SK-N-SH (cell line): ENCODE results near the gene RAPGEF4. TPM values are rescaled to one million over a fixed set of nuclear protein-coding genes. Genes with fewer than 3 reads are reported as not detected.

Source experiments
- CTCF ChIA-PET: fragments of 300-600, 350-600 bp; formaldehyde crosslinking; extraction: SDS; loops from one replicate; lab custom pipeline; 2021; lab: Yijun Ruan, JAX
- POLR2A ChIA-PET: fragments of 350-600 bp; sonication (Branson Sonifier 250); formaldehyde crosslinking; extraction: SDS; loops from one replicate; lab custom pipeline; 2020; ENCODE audit warnings: antibody characterized with exemption, inconsistent platforms; lab: Yijun Ruan, JAX
- DNase-seq: peaks from one replicate; pipeline ENCODE4 v3.0.0; 2012
- H2AFZ ChIP-seq: fragments of 200-600 bp; sonication (generic); 2 replicates; pipeline ENCODE4 v1.8.1; 2016; ENCODE audit warnings: antibody characterized with exemption, mild to moderate bottlenecking, low read depth
- H3F3A ChIP-seq: fragments of 200-600 bp; sonication (generic); replicated peaks from 2 replicates; pipeline ENCODE3; 2016; ENCODE audit warnings: antibody characterized with exemption, mild to moderate bottlenecking; ENCODE audit not compliant: insufficient read depth
- H3K27ac ChIP-seq, 2 experiments: fragments of 200-500 bp in 1 of 2; fragments of 200-600 bp in 1 of 2; sonication (Bioruptor generic) in 1 of 2; sonication (generic), shearing (Covaris generic) in 1 of 2; 2 replicates each; pipeline versions ENCODE4 v1.5.1 to v1.6.1; 2014 to 2016; ENCODE audit warnings: low read depth in 2 of 2, inconsistent platforms in 1 of 2, low read length in 1 of 2, mild to moderate bottlenecking in 1 of 2, mixed read lengths in 1 of 2
- H3K27me3 ChIP-seq: fragments of 200-600 bp; sonication (generic), shearing (Covaris generic); 2 replicates; pipeline ENCODE4 v1.6.1; 2016; ENCODE audit warnings: mixed run types; ENCODE audit not compliant: insufficient read depth
- H3K36me3 ChIP-seq, 2 experiments: fragments of 200-500 bp in 1 of 2; fragments of 200-600 bp in 1 of 2; sonication (Bioruptor generic) in 1 of 2; sonication (generic) in 1 of 2; replicated peaks in 1 of 2; 2 replicates each; pipeline versions ENCODE3 to v1.5.1; 2014 to 2016; ENCODE audit warnings: low read length in 1 of 2, mild to moderate bottlenecking in 1 of 2; ENCODE audit not compliant: insufficient read depth in 2 of 2, control insufficient read depth in 1 of 2
- H3K4me1 ChIP-seq, 2 experiments: fragments of 200-500 bp in 1 of 2; fragments of 200-600 bp in 1 of 2; sonication (Bioruptor generic) in 1 of 2; sonication (generic), shearing (Covaris generic) in 1 of 2; 2 replicates each; pipeline versions ENCODE4 v1.5.1 to v1.6.1; 2014 to 2016; ENCODE audit warnings: low read depth in 1 of 2, low read length in 1 of 2, mixed run types in 1 of 2; ENCODE audit not compliant: insufficient read depth in 2 of 2, control insufficient read depth in 1 of 2
- H3K4me2 ChIP-seq: fragments of 200-600 bp; sonication (generic), shearing (Covaris generic); 2 replicates; pipeline ENCODE4 v1.6.1; 2017; ENCODE audit warnings: mixed run types
- H3K4me3 ChIP-seq, 2 experiments: fragments of 200-500 bp in 1 of 2; fragments of 200-600 bp in 1 of 2; sonication (Bioruptor generic) in 1 of 2; sonication (generic), shearing (Covaris generic) in 1 of 2; 2 replicates each; pipeline versions ENCODE4 v1.5.1 to v1.8.1; 2014 to 2016; ENCODE audit warnings: low read depth in 2 of 2, inconsistent platforms in 1 of 2, low read length in 1 of 2, mild to moderate bottlenecking in 1 of 2, mixed read lengths in 1 of 2, moderate library complexity in 1 of 2
- H3K79me2 ChIP-seq: fragments of 200-600 bp; sonication (generic); 2 replicates; pipeline ENCODE4 v1.8.1; 2017; ENCODE audit warnings: mild to moderate bottlenecking; ENCODE audit not compliant: insufficient read depth
- H3K9ac ChIP-seq: fragments of 200-600 bp; sonication (generic); 2 replicates; pipeline ENCODE4 v1.6.1; 2017; ENCODE audit warnings: mixed run types
- H3K9me2 ChIP-seq: fragments of 200-600 bp; sonication (generic); 2 replicates; pipeline ENCODE4 v1.6.1; 2017; ENCODE audit warnings: mixed run types
- H3K9me3 ChIP-seq: fragments of 200-600 bp; sonication (generic); 2 replicates; pipeline ENCODE4 v1.6.1; 2017; ENCODE audit warnings: mixed run types, mild to moderate bottlenecking, moderate library complexity
- H4K20me1 ChIP-seq: fragments of 200-600 bp; sonication (generic); 2 replicates; pipeline ENCODE4 v1.6.1; 2017; ENCODE audit warnings: mild to moderate bottlenecking, mixed run types; ENCODE audit not compliant: insufficient read depth
- FOXJ3 ChIP-seq: sonication (generic); formaldehyde crosslinking; IDR thresholded peaks from 2 replicates; pipeline ENCODE4 v1.5.1; 2020; ENCODE audit warnings: mild to moderate bottlenecking, missing genetic modification reagents
- GATA2 ChIP-seq: sonication (generic); formaldehyde crosslinking; IDR thresholded peaks from 2 replicates; pipeline ENCODE4 v1.5.0; 2020; ENCODE audit warnings: mild to moderate bottlenecking, missing genetic modification reagents
- JUND ChIP-seq: IDR thresholded peaks from 2 replicates; pipeline ENCODE4 v1.4.0; 2012
- NFIC ChIP-seq: IDR thresholded peaks from 2 replicates; pipeline ENCODE4 v1.4.0; 2012; ENCODE audit warnings: borderline replicate concordance
- NRF1 ChIP-seq: IDR thresholded peaks from 2 replicates; pipeline ENCODE4 v1.6.1; 2012; ENCODE audit warnings: low read depth, mild to moderate bottlenecking, low read length
- POLR2AphosphoS5 ChIP-seq: IDR thresholded peaks from 2 replicates; pipeline ENCODE4 v1.6.1; 2012; ENCODE audit warnings: low read depth, low read length
- RAD21 ChIP-seq: IDR thresholded peaks from 2 replicates; pipeline ENCODE4 v1.6.1; 2012; ENCODE audit warnings: mild to moderate bottlenecking, low read length
- RFX5 ChIP-seq: IDR thresholded peaks from 2 replicates; pipeline ENCODE4 v1.6.1; 2012; ENCODE audit warnings: mild to moderate bottlenecking, improper control_type of control experiment, low read length
- SMC3 ChIP-seq: IDR thresholded peaks from 2 replicates; pipeline ENCODE4 v1.6.1; 2012; ENCODE audit warnings: low read depth, low read length, improper control_type of control experiment
- YY1 ChIP-seq: IDR thresholded peaks from 2 replicates; pipeline ENCODE4 v1.4.0; 2012; ENCODE audit warnings: low read depth, mild to moderate bottlenecking
- WGBS: methylation state at CpG from one replicate; pipeline ENCODE4 v1.1.6; 2017; ENCODE audit warnings: low lambda C conversion rate; 5-methylcytosine and 5-hydroxymethylcytosine counted together
- polyA plus RNA-seq, 3 experiments: library from polyadenylated mRNA; depleted of rRNA; stranded (reverse); fragments of >200 nt; gene quantifications; 2 replicates each; pipeline ENCODE4 v1.2.3, GENCODE V29; 2012
- TF ChIP-seq, protein P1 (sequence below): IDR thresholded peaks from 2 replicates; pipeline ENCODE4 v1.4.0; 2012; ENCODE audit warnings: low read depth, borderline replicate concordance
- TF ChIP-seq, protein P2 (sequence below): IDR thresholded peaks from 2 replicates; pipeline ENCODE4 v1.6.1; 2012; ENCODE audit warnings: mild to moderate bottlenecking, low read depth, low read length, moderate library complexity
- TF ChIP-seq, protein P3 (sequence below): fragments of 150-350 bp; IDR thresholded peaks from 2 replicates; pipeline ENCODE4 v1.6.1; 2017; ENCODE audit warnings: antibody characterized with exemption, low read length, low read depth, borderline replicate concordance

RAPGEF4 gene
- polyA plus RNA-seq, 1 of the 3 experiments (the other 2 are of a cell fraction), result 0.30 TPM

DNA sequence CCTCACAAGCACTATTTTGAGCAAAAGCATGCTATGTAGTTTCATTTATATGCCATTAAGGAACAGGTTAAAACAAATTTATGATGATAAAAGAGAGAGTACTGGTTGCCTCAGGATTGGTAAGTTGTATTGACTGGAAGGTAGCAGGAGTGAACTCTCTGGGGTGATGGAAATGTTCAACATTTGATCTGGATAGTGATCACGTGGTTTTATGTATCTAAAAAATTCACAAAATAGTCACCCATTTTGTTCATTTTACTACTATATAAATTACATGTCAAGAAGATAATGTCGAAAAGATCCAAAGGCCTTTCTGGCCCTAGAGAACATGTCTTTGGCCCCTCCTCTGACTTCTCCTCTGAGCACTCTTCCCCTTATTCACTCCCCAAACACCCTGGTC lies 10.4 kb upstream of the RAPGEF4 start:
- CTCF ChIA-PET, result interaction anchor here (2.3 kb wide), 1 partner anchor 15 kb away, joined by 10 read pairs; no protein-coding TSS in a partner anchor
- no peak overlapping the region for H3K27ac ChIP-seq
- no peak for TF ChIP-seq GATA2 (CRISPR knock-in tag)
- TF ChIP-seq YY1, result no peak
- TF ChIP-seq, protein P1, sequence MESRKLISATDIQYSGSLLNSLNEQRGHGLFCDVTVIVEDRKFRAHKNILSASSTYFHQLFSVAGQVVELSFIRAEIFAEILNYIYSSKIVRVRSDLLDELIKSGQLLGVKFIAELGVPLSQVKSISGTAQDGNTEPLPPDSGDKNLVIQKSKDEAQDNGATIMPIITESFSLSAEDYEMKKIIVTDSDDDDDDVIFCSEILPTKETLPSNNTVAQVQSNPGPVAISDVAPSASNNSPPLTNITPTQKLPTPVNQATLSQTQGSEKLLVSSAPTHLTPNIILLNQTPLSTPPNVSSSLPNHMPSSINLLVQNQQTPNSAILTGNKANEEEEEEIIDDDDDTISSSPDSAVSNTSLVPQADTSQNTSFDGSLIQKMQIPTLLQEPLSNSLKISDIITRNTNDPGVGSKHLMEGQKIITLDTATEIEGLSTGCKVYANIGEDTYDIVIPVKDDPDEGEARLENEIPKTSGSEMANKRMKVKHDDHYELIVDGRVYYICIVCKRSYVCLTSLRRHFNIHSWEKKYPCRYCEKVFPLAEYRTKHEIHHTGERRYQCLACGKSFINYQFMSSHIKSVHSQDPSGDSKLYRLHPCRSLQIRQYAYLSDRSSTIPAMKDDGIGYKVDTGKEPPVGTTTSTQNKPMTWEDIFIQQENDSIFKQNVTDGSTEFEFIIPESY, result no peak
- TF ChIP-seq RFX5, result no peak
- H3K9me2 ChIP-seq, result no peaks in the 10 kb centered on the region
- no peak overlapping the region for H3K9ac ChIP-seq
- H3K4me2 ChIP-seq, result no peak overlapping the region
- no peaks in the 10 kb centered on the region for H3K79me2 ChIP-seq
- no peaks in the 10 kb centered on the region for H3K9me3 ChIP-seq
- DNase-seq, result no peak
- WGBS, result 81% methylated on average over 2 of the region's 2 CpGs
- H2AFZ ChIP-seq, result no peak overlapping the region
- no peaks in the 10 kb centered on the region for H3F3A ChIP-seq
- no peaks in the 10 kb centered on the region for H4K20me1 ChIP-seq
- no peaks in the 10 kb centered on the region for H3K27me3 ChIP-seq
- no peaks in the 10 kb centered on the region for H3K36me3 ChIP-seq
- H3K4me3 ChIP-seq, result no peak overlapping the region
- no peaks in the 10 kb centered on the region for H3K4me1 ChIP-seq
- POLR2A ChIA-PET, result no interaction called here

DNA sequence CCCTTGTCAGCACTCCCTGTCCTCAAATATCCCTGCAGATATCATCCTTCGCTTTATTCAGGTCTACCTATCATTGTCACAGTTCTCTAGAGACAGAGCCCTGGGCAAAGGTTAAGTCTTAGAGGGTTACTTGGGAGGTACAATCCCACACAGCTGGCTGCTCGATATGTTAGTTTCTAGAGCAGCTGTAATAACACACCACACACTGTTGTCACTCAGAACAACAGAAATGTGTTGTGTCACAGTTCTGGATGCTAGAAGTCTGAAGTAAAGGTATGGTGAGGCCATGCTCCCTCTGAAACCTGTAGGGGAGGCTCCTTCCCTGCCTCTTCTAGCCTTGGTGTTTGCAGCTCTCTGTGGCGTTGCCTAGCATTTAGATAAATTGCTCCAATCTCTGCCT lies 9.9 kb upstream of the RAPGEF4 start:
- Histone ChIP-seq H3K9me2 (no peaks in the 10 kb centered on the region), H3K27me3 (no peaks in the 10 kb centered on the region), H2AFZ (no peak overlapping the region), H3K79me2 (no peaks in the 10 kb centered on the region), H3K9ac (no peak overlapping the region), H4K20me1 (no peaks in the 10 kb centered on the region), H3K9me3 (no peaks in the 10 kb centered on the region), H3F3A (no peaks in the 10 kb centered on the region), H3K4me3 (no peak overlapping the region), H3K4me1 (no peaks in the 10 kb centered on the region), H3K27ac (no peak overlapping the region), H3K36me3 (no peaks in the 10 kb centered on the region), H3K4me2 (no peak overlapping the region)
- TF ChIP-seq, protein P2, sequence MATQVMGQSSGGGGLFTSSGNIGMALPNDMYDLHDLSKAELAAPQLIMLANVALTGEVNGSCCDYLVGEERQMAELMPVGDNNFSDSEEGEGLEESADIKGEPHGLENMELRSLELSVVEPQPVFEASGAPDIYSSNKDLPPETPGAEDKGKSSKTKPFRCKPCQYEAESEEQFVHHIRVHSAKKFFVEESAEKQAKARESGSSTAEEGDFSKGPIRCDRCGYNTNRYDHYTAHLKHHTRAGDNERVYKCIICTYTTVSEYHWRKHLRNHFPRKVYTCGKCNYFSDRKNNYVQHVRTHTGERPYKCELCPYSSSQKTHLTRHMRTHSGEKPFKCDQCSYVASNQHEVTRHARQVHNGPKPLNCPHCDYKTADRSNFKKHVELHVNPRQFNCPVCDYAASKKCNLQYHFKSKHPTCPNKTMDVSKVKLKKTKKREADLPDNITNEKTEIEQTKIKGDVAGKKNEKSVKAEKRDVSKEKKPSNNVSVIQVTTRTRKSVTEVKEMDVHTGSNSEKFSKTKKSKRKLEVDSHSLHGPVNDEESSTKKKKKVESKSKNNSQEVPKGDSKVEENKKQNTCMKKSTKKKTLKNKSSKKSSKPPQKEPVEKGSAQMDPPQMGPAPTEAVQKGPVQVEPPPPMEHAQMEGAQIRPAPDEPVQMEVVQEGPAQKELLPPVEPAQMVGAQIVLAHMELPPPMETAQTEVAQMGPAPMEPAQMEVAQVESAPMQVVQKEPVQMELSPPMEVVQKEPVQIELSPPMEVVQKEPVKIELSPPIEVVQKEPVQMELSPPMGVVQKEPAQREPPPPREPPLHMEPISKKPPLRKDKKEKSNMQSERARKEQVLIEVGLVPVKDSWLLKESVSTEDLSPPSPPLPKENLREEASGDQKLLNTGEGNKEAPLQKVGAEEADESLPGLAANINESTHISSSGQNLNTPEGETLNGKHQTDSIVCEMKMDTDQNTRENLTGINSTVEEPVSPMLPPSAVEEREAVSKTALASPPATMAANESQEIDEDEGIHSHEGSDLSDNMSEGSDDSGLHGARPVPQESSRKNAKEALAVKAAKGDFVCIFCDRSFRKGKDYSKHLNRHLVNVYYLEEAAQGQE, result no peak
- TF ChIP-seq, protein P3, sequence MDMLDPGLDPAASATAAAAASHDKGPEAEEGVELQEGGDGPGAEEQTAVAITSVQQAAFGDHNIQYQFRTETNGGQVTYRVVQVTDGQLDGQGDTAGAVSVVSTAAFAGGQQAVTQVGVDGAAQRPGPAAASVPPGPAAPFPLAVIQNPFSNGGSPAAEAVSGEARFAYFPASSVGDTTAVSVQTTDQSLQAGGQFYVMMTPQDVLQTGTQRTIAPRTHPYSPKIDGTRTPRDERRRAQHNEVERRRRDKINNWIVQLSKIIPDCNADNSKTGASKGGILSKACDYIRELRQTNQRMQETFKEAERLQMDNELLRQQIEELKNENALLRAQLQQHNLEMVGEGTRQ, result no peak
- no peak for TF ChIP-seq POLR2AphosphoS5
- TF ChIP-seq JUND, result no peak
- TF ChIP-seq, protein P1, result no peak
- TF ChIP-seq FOXJ3, result no peak
- TF ChIP-seq RAD21, result no peak
- no peak for TF ChIP-seq NFIC
- TF ChIP-seq SMC3, result no peak
- no peak for TF ChIP-seq NRF1
- no peak for TF ChIP-seq YY1
- ChIA-PET CTCF (interaction anchor here (2.3 kb wide), 1 partner anchor 15 kb away, joined by 10 read pairs; no protein-coding TSS in a partner anchor), POLR2A (no interaction called here)
- 78% methylated on average over 3 of the region's 3 CpGs for WGBS
- no peak for DNase-seq
